Tibial nerve (tissue), 4 donors: ENCODE data around the gene JADE3. TPM values are rescaled to one million over a fixed set of nuclear protein-coding genes. Genes with fewer than 3 reads are reported as not detected.

Source experiments
- DNase-seq, 2 donors: peaks; one replicate each; pipeline ENCODE4 v3.0.0-alpha.2; 2019; ENCODE audit warnings: low spot score in 2 of 2
- H3K27ac ChIP-seq, 4 donors: fragments of 200-600 bp; sonication (generic) in 3 of 4; one replicate each; pipeline ENCODE4 v1.5.1; 2017 to 2019; ENCODE audit warnings: mild to moderate bottlenecking in 1 of 4
- H3K27me3 ChIP-seq, 2 donors: fragments of 200-600 bp; sonication (generic) in 1 of 2; one replicate each; pipeline versions ENCODE4 v1.5.1 to v1.6.0; 2017 to 2019
- H3K36me3 ChIP-seq, 3 donors: fragments of 200-600 bp; sonication (generic); one replicate each; pipeline ENCODE4 v1.5.1; 2018 to 2019
- H3K4me1 ChIP-seq, 4 donors: fragments of 200-600 bp; sonication (generic) in 3 of 4; one replicate each; pipeline ENCODE4 v1.5.1; 2017 to 2019
- H3K4me3 ChIP-seq, 4 donors: fragments of 200-600 bp; sonication (generic) in 3 of 4; one replicate each; pipeline ENCODE4 v1.5.1; 2017 to 2019; ENCODE audit warnings: mild to moderate bottlenecking in 1 of 4, moderate library complexity in 1 of 4
- H3K9me3 ChIP-seq, 4 donors: fragments of 200-600 bp; sonication (generic) in 3 of 4; one replicate each; pipeline ENCODE4 v1.5.1; 2017 to 2019
- CTCF ChIP-seq, 5 experiments: fragments of 200-600 bp in 3 of 5; fragments of 450-650 bp in 2 of 5; sonication (generic) in 3 of 5; IDR thresholded peaks; one replicate each; pipeline ENCODE4 v1.5.1; 2016 to 2019; ENCODE audit warnings: antibody characterized with exemption in 5 of 5, mild to moderate bottlenecking in 3 of 5, moderate library complexity in 2 of 5
- EP300 ChIP-seq, 2 donors: sonication (generic); formaldehyde crosslinking; IDR thresholded peaks; one replicate each; pipeline ENCODE4 v1.6.1; 2017; ENCODE audit warnings: antibody characterized with exemption in 2 of 2, mild to moderate bottlenecking in 1 of 2
- POLR2A ChIP-seq, 2 donors: fragments of 450-650 bp; IDR thresholded peaks; one replicate each; pipeline ENCODE4 v1.6.1; 2017; ENCODE audit warnings: antibody characterized with exemption in 2 of 2, mild to moderate bottlenecking in 2 of 2, moderate library complexity in 2 of 2
- WGBS, 2 donors: methylation state at CpG; one replicate each; pipeline ENCODE4 v1.1.5; 2018; 5-methylcytosine and 5-hydroxymethylcytosine counted together
- total RNA-seq, 4 donors: library from RNA; depleted of rRNA; stranded (reverse); fragments of >200 nt; gene quantifications; one replicate each; pipeline ENCODE4 v1.1.0, GENCODE V29; 2016

The JADE3 gene
- total RNA-seq, 4 donors from 2014 or later: 3.9 to 5.4 (median 4.5) TPM

- TF ChIP-seq POLR2A (IDR thresholded peaks at IDR 0.05): no peak
- no peak for TF ChIP-seq CTCF (IDR thresholded peaks at IDR 0.05)
- TF ChIP-seq EP300 (IDR thresholded peaks at IDR 0.05): no peak
- no peak for DNase-seq
- Histone ChIP-seq H3K4me3 (no peak overlapping the region), H3K27me3 (peaks cover 0 to 3% of the 10 kb centered on the region in 2 donors), H3K4me1 (no peaks in the 10 kb centered on the region), H3K9me3 (no peaks in the 10 kb centered on the region), H3K36me3 (no peaks in the 10 kb centered on the region), H3K27ac (no peak overlapping the region)
- 32 to 76% methylated on average over 2 of the region's 2 CpGs for WGBS, 2 donors
These were observed 38.5 kb upstream of the JADE3 start for GRCh38 chrX:46873746-46874145.

- Histone ChIP-seq H3K4me3 (no peak overlapping the region), H3K27ac (no peak overlapping the region), H3K9me3 (no peaks in the 10 kb centered on the region), H3K4me1 (no peaks in the 10 kb centered on the region), H3K36me3 (no peaks in the 10 kb centered on the region), H3K27me3 (peaks cover 0 to 7% of the 10 kb centered on the region in 2 donors)
- no peak for TF ChIP-seq POLR2A (IDR thresholded peaks at IDR 0.05)
- TF ChIP-seq EP300 (IDR thresholded peaks at IDR 0.05): no peak
- TF ChIP-seq CTCF (IDR thresholded peaks at IDR 0.05): no peak
- DNase-seq: no peak
These were observed 35.3 kb upstream of the JADE3 start for GRCh38 chrX:46876901-46877300.

DNA sequence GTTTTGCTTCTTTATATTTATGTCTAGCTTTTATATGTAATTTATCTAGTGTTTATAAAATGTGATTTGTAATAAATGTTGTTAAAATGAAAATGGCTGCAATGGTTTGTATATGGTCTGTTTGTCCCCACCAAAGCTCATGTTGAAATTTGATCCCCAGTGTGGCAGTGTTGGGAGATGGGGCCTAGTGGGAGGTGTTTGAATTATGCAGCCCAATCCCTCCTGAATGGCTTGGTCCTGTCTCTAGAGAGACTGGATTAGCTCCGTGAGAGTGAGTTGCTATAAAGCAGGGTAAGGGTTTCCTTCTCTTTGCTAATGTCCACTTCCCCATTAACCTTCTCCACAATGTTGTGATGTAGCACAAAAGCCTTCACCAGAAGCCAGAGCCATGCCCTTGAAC lies 30.0 kb upstream of the JADE3 start:
- Histone ChIP-seq H3K9me3 (no peaks in the 10 kb centered on the region), H3K27ac (no peak overlapping the region), H3K36me3 (no peaks in the 10 kb centered on the region), H3K4me3 (no peak overlapping the region), H3K4me1 (no peaks in the 10 kb centered on the region), H3K27me3 (peaks cover 0 to 7% of the 10 kb centered on the region in 2 donors)
- TF ChIP-seq CTCF (IDR thresholded peaks at IDR 0.05) (no peak), EP300 (IDR thresholded peaks at IDR 0.05) (no peak), POLR2A (IDR thresholded peaks at IDR 0.05) (no peak)
- no peak for DNase-seq
- WGBS, 2 donors: 55 to 88% methylated on average over 1 of the region's 1 CpG

DNA sequence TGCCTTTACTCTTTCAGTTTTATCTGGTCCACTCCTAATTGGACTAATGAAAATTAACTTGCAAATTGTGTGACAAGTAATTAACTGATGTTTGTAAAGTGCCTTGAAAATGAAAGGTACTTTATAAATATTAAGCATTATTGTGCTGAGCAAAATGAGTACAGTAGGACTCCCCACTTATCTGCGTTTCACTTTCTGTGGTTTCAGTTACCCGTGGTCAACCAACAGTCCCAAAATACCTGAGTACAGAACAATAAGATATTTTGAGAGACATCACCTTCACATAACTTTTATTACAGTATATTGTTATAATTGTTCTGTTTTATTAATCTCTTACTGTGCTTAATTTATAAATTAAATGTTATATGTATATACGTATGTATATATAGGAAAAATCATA lies 27.4 kb upstream of the JADE3 start:
- WGBS, 2 donors: 85 to 95% methylated on average over 3 of the region's 3 CpGs
- Histone ChIP-seq H3K4me3 (no peak overlapping the region), H3K4me1 (no peaks in the 10 kb centered on the region), H3K9me3 (no peaks in the 10 kb centered on the region), H3K27me3 (no peaks in the 10 kb centered on the region), H3K27ac (no peak overlapping the region), H3K36me3 (peaks cover 0 to under 1% (median 0%) of the 10 kb centered on the region in 3 donors)
- no peak for DNase-seq
- TF ChIP-seq POLR2A (IDR thresholded peaks at IDR 0.05) (no peak), EP300 (IDR thresholded peaks at IDR 0.05) (no peak), CTCF (IDR thresholded peaks at IDR 0.05) (no peak)

DNA sequence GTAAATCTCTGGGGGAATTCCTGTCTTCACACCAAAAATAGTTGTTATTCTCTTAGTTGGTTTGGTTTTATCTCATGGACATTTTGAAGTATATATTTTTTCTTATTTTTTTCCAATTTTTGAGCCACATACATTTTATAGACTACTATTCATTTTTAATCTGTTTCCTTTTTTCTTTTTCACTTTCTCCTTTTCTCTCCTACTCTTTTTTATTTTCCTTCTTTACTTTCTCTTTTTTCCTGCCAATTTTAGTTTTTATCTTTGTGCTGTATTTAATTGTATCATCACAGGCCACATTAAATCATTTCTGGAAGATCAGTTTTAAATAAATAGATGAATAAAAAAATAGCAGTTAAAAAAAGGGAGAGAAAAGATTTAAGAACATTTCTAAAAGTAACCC lies 14.0 kb upstream of the JADE3 start:
- no peak for TF ChIP-seq POLR2A (IDR thresholded peaks at IDR 0.05)
- TF ChIP-seq EP300 (IDR thresholded peaks at IDR 0.05): no peak
- no peak for TF ChIP-seq CTCF (IDR thresholded peaks at IDR 0.05)
- H3K4me1 ChIP-seq: no peaks in the 10 kb centered on the region
- H3K36me3 ChIP-seq: no peaks in the 10 kb centered on the region
- no peak overlapping the region for H3K27ac ChIP-seq
- no peak for DNase-seq
- no peaks in the 10 kb centered on the region for H3K9me3 ChIP-seq
- H3K4me3 ChIP-seq: no peak overlapping the region
- peaks cover 0 to 10% of the 10 kb centered on the region in 2 donors for H3K27me3 ChIP-seq
